Activated T-cell treated with anti-CD3 and anti-CD28 coated beads for 4 hours (primary cell): Measurements from ENCODE around the gene KRTAP5-9.
"Not testable (repeated sequence)": the region's sequence is repeated elsewhere in the genome, so short reads cannot be mapped to it uniquely, and the experiment has no call there.

Experiments used
- DNase-seq: peaks from one replicate; pipeline ENCODE4 v3.0.0-alpha.2; 2020

Gene KRTAP5-9

DNA sequence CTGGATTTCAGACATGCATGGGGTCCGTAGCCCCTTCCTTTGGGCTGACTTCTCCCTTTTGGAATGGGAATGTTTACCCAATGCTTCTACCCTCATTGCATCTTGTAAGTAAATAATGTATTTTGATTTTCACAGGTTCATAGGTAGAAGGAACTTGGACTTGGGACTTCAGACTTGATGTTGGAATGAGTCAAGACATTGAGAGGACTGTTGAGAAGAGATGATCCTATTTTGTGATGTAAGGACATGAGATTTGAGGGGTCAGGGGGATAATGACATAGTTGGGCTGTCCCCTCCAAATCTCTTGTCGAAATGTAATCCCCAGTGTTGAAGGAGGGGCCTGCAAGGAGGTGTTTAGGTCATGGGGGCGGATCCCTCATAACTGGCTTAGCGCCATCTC, 16.2 kb downstream of the KRTAP5-9 start:
- DNase-seq, result no peak

DNA sequence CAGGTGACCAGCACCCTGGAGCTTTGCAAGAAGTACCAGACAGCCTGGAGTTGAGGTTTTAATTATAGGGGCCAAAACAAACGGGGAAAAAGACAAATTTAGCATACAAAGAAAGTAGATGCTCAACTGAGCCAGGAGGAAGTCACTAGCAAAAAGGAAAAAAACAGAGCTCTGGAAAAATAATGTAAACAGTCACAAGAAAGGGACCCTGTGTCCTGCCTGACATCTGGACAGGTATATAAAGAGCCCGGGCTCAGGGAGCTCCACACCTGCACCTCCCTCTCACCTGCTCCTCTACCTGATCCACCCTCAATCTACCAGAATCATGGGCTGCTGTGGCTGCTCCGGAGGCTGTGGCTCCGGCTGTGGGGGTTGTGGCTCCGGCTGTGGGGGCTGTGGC, 17.0 kb downstream of the KRTAP5-9 start, which contains the start of gene KRTAP5-10:
Gene KRTAP5-10 (plus strand): TSS at position 301 of the 400 bp plus-strand sequence. CDS start 25 bp downstream, at position 326.
- no peak for DNase-seq

GRCh38 chr11:71566081-71566620, 17.9 kb downstream of the KRTAP5-9 start:
- no peak for DNase-seq

DNA sequence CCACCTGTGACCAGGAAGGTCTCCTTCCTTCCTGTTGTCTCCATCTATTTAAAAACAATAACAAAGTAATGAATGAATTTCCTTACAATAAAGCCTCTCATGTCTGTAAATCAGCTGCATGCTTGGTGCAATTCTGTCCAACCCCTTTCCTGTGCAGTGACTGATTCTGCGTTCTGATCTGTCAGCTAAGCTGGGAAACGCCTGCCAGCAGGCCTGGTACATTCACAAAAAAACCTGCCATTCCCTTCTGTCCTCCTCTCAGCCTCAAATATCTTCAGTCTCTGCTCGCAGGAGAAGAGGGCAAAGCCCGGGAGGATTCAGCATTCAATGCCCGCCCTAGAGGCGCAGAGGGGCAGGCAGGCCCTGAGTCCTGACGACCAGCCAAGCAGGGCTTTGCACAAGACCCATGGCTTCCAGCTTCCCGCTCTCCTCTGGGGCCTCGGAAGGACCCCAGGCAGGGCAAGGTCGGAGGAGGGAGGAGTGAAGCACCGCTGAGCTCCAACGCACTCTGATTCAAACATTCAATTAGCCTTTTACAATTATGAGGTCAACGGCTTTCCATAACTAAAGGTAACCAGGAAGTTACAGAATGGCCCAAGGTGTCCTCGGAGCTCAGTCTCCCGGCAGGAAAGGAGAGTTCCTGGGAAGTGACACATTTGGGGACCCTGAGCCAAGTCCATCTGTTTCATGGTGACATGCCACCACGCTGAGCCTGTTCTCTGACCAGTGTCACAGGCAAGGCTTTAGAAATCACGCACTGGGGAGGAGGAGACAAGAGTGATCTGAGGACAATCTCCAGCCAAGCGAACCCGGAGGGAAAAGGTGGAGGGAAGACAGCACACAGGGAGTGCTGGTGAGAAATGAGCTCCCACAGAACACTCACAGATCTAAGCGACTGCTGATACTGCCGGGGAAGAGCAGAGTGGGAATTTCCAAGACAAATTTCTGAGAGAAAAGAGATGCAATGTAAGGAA, 18.7 kb downstream of the KRTAP5-9 start:
- DNase-seq, result not testable (repeated sequence)

DNA sequence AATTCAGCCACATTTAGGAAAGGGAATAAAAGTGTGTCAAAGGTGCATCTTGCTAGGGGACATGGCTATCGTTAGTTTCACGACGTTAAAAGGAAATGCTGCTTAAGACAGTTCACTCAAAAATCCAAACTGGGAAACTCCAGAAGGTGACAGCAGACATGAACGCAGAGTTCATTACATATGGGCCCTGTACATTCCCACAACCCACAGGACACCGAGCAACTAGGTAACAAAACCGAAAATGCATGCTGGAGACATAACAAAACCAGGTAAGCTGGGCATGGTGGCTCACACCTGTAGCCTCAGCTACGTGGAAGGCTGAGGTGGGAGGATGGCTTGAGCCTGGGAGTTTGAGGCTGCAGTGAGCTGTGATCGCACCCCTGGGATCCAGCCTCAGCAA, 19.4 kb downstream of the KRTAP5-9 start:
- DNase-seq, result not testable (repeated sequence)

- DNase-seq, result no peak
Observed at GRCh38 chr11:71568704-71569349, 20.6 kb downstream of the KRTAP5-9 start.

GRCh38 chr11:71571101-71571850, 23.1 kb downstream of the KRTAP5-9 start:
- not testable (repeated sequence) for DNase-seq

DNA sequence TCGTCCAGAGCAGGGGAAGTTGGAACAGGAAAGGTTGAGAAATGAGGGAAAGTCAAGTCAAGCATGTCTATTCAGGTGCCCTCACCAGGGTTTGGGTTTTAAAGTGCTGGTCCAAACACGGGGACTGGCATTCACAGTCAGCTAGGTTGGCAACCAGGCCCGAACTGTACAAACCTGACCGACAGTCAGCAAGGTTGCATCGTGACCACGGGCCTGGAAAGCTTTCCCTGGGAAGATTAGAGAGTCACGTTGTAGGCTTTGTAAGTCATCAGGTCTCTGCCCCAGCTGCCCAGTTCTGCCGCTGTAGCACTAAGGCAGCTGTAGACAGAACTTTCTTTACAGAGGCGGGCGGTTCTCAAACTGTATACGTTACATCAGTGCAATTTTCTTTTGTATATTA, 24.6 kb downstream of the KRTAP5-9 start:
- no peak for DNase-seq

DNA sequence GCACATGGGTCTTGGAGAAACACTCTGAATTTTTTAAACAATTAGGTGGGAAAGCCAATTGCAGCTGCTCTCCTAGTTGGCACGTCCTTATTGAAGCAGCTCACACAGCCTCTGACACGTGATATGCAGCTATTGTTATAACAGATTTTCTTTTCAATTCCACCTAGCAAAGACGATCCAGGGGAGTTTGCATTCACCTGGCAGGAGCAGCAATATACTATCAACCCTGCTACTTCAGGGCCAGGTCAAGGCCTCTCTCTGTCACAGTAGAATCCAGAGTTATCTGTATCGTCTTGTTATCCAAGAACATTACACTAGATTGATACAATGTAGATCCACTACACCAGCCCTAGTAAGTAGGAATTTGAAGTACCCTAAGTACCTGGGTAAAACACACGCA, 26.2 kb downstream of the KRTAP5-9 start:
- no peak for DNase-seq

GRCh38 chr11:71575723-71576424, 27.7 kb downstream of the KRTAP5-9 start:
- DNase-seq, result no peak

- DNase-seq, result not testable (repeated sequence)
Observed at GRCh38 chr11:71576688-71577465, 28.7 kb downstream of the KRTAP5-9 start.

GRCh38 chr11:71577469-71578004, 29.3 kb downstream of the KRTAP5-9 start:
- DNase-seq, result no peak

- DNase-seq, result not testable (repeated sequence)
Observed at GRCh38 chr11:71579513-71579912, 31.3 kb downstream of the KRTAP5-9 start.

GRCh38 chr11:71580057-71581003, 32.1 kb downstream of the KRTAP5-9 start:
- no peak for DNase-seq

GRCh38 chr11:71581826-71582225, 33.6 kb downstream of the KRTAP5-9 start:
- DNase-seq, result no peak

GRCh38 chr11:71582309-71582895, 34.2 kb downstream of the KRTAP5-9 start, which contains the start of gene KRTAP5-11:
TSS of gene KRTAP5-11 (minus strand) at chr11:71582875. CDS start at chr11:71582837, 38 bp downstream.
- DNase-seq, result no peak

GRCh38 chr11:71582969-71583368, 34.7 kb downstream of the KRTAP5-9 start:
- not testable (repeated sequence) for DNase-seq

- not testable (repeated sequence) for DNase-seq
Observed at GRCh38 chr11:71585673-71586072, 37.5 kb downstream of the KRTAP5-9 start.

- not testable (repeated sequence) for DNase-seq
Observed at GRCh38 chr11:71588314-71588713, 40.1 kb downstream of the KRTAP5-9 start.
